HG02970 (cell line): ENCODE data around the gene LITAFD.

ENCODE experiments used
- ATAC-seq: cut with Tn5 transposase; IDR thresholded peaks from one replicate; pipeline ENCODE4 v1.9.1; 2021; ENCODE audit warnings: mild to moderate bottlenecking, moderate library complexity, moderate number of reproducible peaks; ENCODE audit not compliant: unreplicated experiment, low FRiP score

The LITAFD gene

DNA sequence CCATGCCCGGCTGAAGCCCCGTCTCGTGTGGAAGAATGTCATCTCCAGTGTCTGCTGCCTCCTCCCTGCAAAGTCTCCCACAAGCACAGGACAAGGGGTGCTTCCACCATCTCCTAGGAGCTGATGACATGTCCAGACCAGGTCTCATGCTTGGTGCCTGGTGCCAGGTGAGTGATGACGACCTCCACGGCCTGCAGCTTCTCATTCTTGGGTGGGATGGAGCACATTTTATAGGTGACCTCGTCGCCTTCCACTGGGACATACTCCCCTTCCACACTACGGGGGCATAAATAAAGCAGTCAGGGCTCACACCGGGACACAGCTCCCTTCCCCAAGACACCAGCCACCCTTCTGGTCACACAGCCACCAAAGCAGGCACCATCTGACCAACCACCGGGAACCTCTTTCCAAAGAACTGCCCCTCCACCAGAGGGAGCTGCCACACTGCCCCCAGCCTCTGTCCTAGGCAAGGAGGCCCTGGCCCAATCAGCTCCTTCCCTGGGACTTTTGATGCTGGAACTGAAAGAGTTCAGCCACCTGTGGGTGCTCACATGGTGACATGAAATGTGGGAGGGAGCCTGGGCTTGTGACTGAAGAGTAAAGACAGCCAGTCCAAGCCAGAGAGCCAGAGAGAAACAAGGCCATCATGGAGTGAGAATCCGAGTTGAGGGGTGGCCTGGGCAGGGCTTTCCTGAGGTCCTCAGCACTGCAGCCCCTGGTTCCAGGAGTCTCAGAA, 26.9 kb upstream of the LITAFD start:
- ATAC-seq, result no peak

DNA sequence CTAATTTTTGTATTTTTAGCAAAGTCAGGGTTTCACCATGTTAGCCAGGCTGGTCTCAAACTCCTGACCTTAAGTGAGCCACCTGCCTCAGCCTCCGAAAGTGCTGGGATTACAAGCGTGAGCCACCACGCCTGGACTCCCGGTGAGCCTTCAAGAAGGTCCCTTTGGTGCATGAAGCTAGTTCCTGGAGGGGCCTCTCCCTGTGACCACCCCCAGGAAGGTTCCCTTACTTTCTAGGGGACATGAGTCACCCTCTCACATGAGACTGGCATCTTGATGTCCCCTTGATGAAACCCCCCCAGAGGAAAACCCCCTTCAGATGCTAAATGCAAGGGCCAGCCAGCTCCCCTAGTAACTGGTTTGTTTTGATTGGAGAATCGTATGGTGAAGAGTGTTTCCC, 26.2 kb upstream of the LITAFD start:
- no peak for ATAC-seq

DNA sequence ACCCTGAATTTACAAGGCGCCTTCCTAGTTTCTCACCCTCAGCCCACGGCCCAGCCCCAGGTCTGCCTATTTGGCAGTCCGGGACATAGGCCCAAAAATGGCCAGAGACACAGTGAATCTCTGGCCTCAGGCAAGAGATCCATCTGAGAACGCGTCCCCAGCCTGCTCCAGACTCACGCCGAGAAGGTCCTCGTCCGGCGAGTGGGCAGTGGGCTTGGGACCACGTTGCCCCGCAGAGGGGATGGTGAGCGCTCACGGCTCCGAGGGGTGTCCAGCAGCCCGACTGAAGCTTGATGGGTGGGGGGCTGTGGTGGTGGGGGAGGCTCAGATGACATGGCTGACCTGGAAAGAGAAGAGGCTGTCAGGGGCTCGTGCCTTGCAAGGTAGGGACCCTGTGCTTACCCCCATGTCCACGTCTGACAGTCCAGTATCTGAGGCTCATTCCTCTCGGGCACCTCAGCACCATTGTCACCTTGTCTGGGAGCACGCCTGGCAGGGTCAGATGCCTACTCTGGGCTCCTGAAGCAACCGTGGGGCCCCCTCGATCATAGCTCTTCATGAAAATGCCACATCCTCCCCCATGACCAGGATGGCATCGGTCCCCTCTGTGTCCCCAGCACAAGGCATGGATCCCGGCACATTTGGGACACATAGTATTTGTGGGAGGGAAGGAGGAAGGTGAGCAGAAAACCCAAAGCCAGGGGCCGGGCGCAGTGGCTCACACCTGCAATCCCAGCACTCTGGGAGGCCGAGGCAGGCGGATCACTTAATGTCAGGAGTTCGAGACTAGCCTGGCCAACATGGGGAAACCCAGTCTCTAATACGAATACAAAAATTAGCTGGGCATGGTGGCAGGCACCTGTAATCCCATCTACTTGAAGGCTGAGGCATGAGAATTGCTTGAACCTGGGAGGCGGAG, 22.9 kb upstream of the LITAFD start:
- no peak for ATAC-seq

DNA sequence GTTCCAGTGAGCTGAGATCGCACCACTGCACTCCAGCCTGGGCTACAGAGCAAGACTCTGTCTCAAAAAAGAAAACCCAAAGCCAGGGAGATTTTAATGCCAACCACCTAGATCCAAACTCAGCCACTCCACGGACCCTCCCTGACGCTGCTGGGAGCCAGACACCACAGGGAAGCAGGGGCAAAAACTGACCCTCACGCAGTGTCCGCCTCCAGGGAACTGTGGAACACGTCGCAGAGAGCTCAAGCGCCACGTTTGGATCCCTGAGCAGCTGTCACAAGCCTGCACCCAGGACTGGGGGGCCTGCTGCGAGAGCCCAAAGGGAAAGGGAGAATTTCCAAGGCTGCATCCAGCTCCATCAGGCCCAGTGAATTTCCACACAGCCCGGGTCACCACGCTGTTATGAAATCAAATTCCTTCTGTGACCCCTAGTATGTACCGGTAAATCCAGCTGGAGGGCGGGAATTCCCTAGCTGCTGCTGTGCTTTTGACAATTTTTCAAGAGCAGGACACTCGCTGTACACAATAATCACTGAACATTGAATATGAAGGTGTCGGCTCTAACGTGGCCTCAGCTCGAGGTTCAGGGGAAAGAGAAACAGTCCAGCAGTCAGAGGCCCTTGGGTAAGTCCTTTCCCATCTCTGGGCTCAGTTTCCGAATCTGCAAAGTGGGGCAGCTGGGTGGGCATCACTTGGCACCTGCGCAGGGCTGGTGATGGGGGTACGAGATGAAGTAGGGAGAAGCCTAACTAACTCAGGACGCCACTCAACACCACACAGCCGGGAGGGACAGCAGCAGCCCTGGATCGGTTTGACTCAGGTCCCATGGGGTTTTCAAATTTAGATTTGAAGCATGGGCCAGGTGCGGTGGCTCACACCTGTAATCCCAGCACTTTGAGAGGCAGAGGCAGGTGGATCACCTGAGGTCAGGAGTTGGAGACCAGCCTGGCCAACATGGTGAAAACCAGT, 22.0 kb upstream of the LITAFD start:
- ATAC-seq, result no peak

DNA sequence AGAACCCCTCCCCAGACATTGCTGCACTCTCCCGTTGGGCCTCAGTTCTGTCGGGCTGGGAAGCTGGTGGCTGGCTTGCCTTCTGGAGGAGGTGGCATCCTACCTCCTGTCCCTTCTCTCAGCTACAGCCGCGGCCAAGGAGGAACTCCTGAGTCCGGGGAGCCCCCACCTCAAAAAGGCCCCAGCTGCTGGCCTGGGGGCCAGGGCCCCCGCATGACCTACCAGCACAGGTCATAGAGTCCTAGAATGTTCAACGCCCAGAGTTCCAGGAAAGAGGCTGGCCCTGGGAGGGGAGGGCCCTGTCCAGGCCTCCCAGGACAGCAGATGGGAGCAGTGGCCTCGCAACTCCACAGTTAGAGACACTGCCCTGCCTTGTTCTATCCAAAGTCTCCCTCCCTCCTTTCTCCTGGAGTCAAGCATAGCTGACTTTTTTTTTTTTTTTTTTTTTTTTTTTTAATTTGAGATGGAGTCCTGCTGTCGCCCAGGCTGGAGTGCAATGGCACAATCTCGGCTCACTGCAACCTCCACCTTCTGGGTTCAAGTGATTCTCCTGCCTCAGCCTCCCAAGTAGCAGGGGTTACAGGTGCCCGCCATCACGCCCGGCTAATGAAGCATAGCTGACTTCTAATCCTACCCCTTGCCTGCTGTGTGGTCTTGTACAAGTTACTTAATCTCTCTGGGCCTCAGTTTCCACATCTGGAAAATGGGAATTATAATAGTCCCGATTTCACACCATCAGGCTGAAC, 20.4 kb upstream of the LITAFD start:
- no peak for ATAC-seq

DNA sequence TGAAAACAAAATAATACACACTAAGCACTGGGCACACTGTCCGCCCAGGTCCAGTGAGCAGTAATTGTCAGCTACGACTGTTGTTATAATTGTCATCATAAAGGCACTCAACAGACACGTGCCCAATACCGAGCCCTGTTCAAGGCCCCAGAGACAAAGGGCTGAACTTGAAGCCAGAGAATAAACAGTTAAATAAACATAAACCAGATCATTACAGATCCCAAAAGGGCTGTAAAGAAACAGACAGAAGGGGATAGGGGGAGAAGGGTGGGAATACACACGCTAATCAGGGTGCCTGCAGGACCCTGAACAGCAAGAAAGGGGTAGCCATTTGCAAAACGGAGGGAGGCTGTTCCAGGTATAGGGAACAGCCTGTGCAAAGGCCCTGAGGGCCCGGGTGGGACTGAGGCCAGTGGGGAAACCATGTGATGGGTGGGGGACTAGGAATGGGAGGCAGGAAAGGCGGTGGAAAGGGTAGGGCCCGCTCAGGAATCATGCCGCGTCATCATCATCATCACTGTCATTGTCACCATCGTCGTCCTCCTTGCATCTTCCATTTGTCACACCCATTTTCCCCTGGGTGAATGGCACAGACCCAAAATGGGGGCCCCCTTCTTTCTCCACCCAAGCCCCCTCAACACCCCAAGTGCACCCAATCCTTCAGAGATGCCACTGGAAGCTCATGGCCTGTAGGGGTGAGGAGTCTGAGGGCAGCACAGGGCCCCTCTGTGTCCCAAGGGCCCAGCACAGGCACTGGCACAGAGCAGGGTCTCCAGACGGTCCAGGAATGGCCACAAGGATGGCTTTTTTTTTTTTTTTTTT, 19.6 kb upstream of the LITAFD start:
- ATAC-seq, result no peak

DNA sequence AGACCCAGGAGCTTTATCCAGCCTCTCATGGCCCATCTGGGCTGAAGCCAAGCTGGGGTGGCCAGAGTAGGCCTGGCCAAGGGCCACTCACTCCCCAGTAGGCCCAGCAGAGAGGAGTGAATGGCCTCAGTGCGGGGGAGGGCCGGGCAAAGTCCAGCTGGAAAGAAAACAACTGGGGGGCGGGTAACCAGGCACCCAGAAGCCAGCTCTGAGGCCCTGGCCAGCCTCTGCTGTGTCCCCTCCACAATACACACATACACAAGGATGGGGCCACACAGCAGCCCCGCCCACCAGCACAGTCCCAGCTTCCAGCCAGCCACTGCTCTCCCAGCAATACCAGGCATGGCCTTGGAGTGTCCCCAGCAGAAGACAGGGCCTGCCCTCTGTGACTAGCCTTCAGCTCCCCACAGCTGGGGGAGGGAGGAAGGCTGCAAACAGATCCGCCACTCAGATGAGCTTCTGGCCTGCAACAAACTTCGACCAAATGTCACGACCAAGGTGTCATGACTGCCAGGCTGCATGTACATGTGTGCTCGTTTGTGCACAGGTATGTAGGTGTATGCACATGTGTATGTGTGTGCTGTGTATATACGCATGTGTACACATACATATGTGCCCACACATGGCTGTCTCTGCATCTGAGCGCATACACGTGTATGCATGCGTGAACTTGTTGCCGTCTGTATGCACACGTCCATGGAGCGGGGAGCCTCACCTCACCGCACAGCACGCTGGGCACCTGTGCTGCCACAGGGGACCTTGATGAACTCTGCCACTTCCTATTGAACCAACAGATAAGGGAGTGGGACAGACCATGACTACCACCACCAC, 18.3 kb upstream of the LITAFD start:
- ATAC-seq, result no peak

DNA sequence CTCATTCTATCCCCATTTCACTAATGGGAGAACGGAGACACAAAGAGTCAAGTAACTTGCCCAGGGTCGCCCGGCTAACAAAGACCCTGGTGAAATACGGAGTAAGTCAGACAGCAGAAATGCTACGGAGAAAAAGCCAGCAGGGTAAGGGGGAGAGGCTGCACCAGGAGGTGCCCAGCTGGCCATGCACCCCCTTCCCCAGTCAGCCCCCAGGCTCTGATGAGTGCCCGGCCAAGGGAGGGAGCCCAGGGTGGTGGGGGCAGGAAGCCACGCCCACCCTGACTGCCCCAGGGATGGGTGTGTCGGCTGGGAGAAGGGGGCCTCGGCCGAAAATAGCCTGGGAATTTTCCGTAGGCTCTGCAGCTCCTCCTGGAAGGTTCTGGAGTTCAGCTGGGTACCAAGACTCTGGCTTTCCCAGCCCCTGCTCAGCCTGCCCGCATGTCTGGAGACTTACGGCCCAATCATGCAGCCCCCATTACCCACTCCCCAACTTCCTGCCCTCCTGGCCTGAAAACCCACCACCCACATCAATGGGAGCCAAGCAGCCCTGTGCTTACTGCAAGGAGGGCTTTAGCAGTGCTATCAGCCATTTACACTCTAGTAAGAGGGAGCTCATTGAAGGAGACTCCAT, 17.6 kb upstream of the LITAFD start:
- no peak for ATAC-seq

DNA sequence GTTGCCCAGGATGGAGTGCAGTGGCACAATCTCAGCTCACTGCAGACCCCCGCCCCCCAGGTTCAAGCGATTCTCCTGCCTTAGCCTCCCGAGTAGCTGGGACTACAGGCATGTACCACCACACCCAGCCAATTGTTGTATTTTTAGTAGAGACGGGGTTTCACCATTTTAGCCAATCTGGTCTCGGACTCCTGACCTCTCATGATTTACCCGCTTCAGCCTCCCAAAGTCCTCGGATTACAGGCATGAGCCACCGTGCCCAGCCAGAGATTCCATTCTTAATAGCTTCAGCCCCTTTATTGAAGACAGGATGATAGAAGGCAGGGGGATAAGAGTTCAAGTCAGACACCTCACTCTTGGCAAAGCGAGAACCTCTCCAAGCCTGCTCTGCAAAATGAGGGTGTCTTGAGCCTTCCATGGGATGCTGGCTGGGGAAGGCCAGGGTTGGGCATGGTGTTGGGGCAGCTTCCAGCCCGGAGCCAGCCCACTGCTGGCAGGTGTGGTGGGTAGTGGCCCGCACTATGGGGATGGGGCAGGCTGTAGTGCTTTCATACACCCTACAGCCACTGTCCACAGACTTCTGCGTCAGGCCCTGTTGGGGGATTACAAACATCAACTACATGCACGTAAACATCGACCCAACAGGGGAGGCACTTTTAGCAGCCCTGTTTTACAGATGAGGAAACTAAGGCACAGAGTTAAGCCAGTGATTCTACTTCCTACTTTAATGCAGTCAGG, 16.8 kb upstream of the LITAFD start:
- no peak for ATAC-seq

DNA sequence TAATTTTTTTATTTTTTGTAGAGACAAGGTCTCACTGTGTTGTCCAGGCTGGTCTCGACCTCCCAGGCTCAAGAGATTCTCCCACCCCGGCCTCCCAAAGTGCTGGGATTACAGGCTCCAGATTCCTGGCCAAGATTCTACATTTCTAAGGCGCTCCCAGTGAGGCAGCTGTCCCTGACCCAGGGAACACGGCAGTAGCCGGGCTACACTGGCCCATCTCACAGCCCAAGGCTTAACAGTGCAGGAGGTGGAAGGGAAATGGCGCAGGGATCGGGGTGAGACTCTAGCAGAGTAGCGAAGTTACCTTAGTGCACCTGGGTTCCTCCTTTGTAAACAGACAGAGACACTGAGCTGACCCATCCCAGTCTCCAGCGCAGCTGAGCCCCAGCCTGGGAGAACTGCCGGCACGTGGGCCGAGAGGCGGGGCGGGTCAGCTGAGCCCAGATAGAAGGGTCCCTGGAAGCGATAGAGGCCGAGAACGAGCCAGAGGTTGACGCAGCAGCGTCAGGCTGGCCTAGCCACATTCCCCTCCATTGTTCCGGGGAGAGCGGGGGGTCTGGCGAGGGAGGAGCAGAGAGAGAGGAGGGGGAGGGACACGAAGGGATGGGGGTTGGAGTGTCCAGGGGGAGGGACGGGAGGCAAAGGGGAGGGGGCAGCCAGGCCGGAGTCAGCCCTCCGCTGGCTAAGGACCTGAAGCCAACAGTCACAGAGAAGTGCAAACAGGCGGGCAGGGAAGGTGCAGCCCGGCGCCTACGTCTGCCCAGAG, 15.8 kb upstream of the LITAFD start:
- no peak for ATAC-seq

DNA sequence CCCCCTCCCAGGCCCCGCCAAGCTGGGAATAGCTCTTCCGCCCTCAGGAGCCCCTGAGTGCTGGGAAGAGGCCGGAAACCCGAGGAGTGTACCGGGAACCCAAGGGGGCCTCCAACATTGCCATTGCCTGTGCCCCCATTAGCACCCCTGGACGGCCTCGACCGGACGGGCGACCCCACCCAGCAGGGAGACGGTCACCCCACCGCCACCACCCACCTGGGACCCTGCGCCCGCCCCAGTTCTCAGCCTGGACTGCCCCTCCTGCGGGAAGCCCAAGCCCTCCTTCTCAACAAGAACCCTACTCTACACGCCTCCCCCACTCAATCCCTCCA, 15.3 kb upstream of the LITAFD start:
- ATAC-seq, result no peak

DNA sequence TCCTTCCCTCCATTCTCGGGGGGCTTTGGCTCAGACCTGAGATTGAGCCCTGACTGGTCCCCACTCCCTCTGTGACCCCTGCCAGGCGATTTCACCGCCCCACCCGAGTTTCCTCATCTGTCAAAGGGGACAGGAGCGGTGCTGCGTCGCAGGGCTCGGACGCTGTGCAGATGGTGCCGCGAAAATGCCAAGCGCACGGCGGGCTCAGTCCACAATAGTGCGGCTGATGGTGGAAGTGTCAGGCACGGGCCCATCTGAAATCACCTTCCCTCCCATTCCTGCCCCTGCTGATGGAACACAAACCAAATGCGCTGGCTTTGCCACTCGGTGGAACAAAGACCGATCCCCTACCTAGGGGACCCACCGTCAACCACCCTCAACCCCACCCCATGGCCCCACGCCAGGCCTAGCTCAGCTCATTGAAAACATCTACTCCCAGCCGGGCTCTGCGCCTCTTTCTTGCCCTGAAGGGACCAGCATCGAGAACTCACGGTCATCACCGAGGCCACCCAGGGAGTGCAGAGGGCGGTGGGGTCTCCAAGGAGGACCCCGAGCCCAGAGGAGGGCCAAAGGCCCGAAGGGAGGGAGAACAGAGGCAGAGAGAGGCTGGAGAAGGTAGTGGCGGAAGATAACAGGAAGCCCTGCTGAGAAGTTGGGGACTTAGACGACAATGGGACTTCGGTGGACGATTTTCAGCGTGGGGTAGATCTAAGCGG, 14.8 kb upstream of the LITAFD start:
- ATAC-seq, result no peak

DNA sequence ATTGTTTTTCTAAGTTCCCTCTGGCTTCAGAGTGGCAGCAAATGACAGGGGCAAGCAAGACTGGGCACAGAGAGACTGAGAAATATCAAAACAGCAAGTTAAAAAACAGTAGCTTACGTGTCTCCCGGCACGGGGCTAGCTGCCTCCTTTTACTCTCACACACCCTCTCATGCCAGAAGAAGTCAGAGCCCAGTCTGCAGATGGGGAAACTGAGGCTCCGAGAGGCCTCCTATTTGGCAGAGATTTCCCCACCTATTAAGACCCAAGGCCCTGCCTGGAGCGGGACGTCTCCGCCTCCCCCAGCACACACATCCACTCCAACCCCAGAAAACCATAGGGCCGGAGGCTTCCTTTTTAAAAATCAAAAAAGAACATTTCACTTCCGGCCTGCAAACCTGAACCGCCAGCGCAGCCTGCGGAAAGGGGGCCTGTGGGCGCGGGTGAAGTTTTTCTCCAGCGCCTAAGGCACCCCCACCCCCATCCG, 14.2 kb upstream of the LITAFD start:
- no peak for ATAC-seq

DNA sequence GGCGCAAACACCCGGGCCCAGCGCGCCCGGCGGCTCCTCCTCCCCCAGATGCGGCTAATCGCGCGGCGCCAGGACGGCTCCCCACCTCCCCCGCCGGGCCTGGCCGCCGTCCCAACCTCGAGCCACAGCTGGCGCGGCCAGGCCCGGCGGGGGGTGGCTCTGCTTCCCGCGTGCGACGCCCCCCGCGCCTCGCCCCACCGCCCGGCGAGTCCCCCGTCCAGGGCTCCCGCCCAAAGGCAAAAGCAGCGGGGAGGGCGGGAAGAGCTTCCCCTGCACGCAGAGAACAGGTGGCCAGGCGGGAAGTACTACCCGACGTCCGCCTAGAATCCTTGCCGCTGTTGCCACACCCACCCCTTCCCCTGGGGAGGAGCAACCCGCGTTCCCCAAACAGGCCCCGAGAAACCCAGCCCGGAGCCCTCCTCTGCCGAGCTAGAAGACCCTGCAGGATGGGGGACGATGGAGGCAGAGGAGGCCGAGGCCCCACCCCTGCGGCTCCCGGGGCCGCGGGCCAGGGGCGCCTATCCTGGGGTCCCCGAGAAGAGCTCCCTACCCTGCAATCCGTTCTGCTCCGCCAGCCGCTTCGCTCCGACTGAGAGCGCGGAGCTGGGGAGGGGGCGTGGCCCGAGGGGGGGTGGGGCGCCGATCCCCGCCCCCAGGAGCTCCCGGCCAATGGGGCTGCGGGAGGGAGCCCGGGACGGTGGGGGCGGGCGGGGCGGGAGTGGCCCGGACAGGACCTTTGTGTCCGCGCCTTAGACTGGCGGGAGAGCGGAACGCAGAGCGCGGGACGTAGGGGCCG, 13.5 kb upstream of the LITAFD start, which contains the start of gene CARHSP1:
Gene CARHSP1 (minus strand): TSS at position 591 of the 796 bp plus-strand sequence. CDS start 9,678 bp downstream, outside the sequence.
- ATAC-seq, result peak; percentile 59
